NCI-H82 treated with DMSO at 0.1 percent for 48 hours (cell line): ENCODE data around the gene ASPDH.
"Not testable (repeated sequence)": the region's sequence is repeated elsewhere in the genome, so short reads cannot be mapped to it uniquely, and the experiment has no call there.

Experiments used
- DNase-seq: peaks from one replicate; lab custom pipeline; 2025; ENCODE audit not compliant: unreplicated experiment; lab: John Stamatoyannopoulos, UW

Gene ASPDH

DNA sequence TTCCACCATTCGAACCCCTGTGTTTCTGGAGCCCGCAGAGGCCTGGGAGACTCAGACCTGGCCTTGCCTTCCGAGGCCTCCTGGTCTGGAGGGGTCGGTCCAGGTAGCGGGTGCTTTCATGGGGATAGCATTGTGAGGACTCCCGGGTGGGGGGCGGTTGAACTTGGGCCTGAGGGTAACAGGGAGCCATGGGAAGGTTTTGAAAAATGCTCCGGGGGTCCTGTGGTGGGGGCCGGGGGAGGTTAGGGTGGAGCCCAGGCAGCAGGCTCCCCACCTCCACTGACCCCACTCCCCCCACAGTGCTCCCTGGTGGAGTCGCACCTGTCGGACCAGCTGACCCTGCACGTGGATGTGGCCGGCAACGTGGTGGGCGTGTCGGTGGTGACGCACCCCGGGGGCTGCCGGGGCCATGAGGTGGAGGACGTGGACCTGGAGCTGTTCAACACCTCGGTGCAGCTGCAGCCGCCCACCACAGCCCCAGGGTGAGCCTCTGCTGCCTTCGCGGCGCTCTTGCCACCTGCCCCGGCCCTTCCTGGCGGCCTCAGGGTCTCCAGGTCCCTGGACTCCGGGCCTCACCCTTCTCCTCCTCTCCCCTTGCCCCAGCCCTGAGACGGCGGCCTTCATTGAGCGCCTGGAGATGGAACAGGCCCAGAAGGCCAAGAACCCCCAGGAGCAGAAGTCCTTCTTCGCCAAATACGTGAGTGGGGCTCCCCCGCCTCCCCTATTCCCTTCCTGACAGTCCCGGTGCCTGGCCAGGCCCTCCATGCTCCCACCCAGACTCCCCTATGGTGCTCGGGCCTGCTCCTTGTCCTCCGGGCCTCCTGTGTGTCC, 33.2 kb downstream of the ASPDH start:
- no peak for DNase-seq

DNA sequence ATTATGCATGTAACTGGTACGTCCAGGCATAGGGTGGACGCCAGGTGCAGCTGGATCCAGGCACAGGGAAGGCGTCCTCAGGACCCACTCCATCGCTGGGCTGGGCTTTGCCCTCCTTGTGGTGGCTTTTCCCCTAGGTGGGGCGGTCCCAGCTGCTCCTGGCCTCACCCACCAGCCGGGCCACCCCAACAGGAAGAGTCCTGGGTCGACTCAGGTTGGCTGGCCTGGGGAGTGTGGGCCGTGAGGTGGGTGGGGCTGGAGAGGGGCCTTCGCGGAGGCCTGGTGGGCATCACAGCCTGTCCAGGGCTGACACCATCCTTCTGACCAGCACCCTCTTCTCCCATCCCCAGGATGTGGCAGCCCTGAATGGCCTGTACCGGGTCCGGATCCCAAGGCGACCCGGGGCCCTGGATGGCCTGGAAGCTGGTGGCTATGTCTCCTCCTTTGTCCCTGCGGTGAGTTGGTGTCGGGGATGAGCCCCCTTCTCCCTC, 33.9 kb downstream of the ASPDH start:
- no peak for DNase-seq

DNA sequence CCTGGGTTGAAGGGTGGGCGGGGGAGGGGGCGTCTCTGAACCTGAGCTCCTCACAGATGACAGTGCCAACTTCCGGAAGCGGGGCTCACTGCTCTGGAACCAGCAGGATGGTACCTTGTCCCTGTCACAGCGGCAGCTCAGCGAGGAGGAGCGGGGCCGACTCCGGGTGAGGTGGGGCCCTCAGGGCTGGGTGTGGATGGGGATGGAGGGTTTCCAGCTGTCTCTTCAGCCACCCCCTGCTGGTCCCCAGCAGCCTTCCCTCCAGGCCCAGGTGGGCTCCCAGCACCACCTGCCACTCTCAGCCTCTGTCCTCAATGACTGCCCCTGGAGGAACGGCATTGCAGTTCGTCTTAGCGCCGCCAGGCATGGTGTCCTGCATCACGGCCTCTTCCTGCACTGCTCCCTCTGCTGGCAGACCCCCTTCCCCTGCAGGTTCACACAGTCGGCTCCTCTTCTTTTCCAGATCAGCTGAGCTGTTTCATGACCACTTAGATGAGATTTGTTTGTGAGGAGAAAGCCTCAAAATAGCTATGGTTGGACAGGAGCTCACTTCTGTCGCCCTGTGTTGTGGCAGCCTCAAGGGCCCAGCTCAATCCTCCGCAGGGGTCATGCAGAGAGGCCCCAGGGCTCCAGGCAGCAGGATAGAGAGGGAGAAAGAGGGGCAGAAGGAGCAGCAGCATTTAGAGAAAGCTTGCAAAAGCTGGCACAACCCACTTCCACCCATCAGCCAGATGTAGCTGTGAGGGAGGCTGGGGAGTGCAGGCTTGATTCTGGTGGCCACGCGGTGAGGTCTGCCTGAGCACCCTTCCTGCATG, 34.6 kb downstream of the ASPDH start:
- no peak for DNase-seq

DNA sequence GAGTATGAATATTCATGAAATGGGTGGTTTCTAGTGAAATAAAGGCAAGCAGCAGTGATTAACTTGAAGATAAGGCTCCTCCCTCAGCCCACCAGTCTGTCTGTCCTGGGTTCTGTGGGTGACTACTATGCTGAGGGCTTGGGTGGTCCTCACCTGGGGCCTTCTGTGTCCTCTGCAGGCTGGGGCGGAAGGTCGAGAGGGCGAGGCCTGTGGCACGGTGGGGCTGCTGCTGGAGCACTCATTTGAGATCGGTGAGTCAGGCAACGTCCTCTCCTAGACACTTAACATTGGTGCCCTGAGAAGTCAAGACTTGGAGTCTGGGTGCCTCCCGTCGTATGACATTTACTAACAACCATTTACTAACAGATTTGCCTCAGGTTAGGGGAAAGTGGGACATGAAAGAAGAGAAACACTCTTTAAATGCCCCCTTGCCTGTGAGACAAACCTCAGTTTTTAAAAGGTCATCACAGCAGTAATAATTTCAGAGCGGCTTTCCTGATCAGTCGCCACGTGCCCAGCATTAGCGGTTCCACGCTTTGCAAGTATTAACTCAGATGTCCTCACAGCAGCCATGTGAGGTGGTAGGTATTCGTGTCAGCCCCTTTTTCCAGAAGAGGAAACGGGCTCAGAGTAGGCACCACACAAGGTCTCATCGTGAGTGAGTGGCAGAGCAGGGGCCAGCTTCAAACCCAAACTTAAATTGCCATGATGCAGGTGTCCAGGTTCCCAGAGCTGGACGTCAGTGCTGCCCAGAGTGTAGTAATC, 35.8 kb downstream of the ASPDH start:
- no peak for DNase-seq

DNA sequence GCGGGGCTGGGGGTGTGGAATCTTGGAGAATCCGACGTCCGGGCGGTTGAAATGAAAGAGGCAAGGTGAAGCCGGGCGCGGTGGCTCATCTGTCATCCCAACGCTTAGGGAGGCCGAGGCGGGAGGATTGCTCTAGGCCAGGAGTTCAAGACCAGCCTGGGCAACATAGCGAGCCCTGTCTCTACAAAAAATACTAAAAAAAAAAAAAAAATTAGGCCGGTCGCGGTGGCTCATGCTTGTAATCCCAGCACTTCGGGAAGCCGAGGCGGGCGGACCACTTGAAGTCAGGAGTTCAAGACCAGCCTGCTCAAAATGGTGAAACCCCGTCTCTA, 36.8 kb downstream of the ASPDH start:
- DNase-seq: no peak

DNA sequence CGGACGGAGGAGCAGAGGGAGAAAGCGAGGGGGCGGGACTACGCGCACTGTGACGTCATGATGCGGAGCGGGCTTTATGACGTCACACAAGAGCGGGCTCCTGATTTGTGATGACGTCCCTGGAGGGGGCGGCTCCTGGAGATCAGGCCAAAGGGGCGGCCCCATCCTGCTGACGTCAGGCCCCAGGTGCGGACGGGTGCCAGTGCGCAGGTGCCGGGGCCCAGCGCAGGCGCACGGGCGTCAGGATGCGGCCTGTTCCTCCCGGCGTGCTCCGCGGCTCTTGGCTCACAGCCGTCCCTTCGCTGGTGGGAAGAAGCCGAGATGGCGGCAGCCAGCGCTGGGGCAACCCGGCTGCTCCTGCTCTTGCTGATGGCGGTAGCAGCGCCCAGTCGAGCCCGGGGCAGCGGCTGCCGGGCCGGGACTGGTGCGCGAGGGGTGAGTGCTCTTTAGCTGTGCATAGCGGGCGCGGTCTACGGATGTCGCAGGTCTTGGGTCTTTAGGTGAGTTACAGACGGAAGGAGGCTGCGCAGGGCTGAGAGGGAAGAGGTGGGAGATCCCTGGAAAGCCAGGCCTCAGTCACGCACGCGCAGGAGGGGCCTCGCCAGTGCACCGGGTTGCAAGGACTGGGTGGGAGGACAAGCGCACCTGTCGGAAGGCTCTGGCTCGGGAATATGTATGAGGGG, 37.3 kb downstream of the ASPDH start, which contains the start of the genes EMC10 and GARIN5A:
TSS of gene EMC10 (plus strand) at position 284 of the 683 bp plus-strand sequence. CDS start at position 322, 38 bp downstream.
TSS of gene GARIN5A (minus strand) at position 625 of the 683 bp plus-strand sequence. CDS start at position 165, 460 bp downstream.
- DNase-seq: peak; percentile 40

DNA sequence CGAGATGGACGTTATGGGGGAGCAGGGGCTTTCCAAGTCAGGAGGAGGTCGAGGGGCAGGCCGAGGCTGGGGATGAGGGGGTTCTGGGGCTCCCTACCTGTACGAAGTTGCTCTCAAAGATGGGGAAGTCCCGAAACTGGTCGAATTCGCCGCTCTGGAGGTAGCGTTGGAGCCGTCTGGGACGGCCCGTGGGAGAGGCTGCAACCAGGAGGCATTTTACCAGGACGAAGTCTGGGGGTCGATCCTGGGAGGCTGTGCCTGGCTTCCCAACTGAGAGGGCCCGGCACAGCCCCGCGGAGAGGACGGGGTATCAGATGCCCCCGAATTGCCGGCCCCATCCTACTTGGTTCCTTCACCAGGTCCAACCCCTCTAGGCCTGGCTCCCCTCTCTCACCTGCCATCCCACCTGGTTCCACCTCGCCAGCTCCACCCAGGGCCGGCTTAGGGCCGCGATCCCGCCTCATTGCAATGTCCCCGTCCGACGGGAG, 37.9 kb downstream of the ASPDH start:
- no peak for DNase-seq

DNA sequence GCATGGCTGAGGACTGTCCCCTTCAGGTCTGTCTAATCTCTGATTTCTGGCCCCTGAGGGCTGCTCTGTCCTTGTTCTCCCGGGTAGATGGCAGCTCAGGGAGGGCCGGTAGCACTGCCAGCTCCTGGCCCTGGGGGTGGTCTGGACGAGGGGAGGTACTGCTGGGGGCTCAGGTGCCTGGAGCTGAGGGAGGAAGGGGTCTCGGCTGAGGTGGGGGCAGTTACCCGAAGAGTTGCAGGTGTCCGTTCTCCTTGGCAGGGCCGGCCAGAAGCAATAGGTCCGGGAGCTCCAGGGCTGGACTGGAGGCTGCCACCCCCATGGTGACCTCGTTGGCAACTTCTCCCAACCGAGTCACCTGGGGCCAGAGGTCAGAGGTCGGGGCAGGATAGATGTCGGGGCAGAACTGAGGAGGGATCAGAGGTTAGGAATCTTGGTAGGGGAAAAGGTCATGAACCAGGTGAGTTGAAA, 38.6 kb downstream of the ASPDH start:
- DNase-seq: no peak

DNA sequence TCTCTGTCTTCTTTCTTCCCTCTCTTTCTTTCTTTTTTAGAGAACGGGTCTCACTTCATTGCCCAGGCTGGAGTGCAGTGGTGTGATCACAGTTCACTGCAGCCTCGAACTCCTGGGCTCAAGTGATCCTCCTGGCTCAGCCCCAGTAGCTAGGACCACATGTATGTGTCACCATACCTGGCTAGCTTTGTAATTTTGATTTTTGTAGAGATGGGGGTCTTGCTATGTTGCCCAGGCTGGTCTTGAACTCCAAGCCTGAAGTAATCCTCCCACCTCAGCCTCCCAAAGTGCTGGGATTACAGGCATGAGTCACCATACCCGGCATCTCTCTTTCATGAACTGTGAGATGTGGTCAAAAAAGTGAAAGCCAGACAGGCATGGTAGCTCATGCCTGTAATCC, 40.4 kb downstream of the ASPDH start:
- not testable (repeated sequence) for DNase-seq

DNA sequence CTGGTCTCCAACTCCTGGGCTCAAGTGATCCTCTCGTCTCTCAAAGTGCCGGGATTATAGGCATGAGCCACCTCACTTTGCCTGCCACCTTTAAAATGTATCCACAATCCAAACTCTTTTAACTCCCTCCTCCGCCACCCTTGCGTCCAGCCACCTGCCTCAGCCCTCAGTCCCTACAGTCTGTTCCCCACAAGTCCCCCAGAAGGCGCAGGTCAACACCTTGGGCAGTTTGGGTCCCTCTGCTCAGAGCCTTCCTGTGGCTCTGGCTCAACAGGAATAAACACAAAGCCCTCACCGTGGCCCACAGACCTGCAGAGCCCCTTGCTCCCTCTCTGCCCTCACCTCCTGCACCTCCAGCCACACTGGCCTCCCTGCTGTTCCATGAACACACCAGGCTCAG, 44.9 kb downstream of the ASPDH start:
- no peak for DNase-seq

DNA sequence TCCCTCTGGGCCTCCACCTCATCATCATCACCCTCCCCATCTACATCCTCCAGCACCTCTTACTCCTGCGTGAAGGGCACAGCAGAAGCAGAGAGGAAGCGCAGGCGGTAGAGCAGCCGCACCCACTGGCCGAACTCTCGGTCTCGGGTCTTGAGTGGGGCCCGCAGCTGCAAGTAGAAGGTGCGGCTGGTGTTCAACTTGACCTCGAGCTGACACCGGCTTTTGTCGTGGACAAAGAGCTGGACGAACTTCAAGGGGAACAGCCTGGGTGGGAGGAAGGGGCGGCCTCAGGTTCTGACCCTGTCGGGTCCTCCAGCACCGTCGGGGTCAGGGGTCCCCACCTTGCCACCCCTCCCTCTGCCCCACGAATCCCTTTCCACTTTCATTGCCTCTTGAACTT, 46.1 kb downstream of the ASPDH start:
- DNase-seq: no peak

DNA sequence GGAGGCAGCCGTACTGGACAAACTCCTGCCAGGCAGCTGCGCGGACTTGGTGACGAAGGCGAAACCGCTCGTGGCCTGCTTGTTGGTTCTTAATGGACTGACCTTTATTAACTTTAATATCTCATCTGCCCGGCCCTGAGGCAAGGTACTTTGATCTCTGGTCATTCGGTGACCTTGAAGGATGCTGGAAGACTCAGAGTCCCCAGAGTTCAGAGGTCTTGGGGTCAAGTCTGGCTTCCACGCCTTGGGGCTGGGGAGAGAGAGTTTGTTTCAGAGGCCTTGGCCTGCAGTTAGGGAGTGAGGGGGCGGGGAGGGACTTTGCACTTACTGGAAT, 47.0 kb downstream of the ASPDH start:
- no peak for DNase-seq

DNA sequence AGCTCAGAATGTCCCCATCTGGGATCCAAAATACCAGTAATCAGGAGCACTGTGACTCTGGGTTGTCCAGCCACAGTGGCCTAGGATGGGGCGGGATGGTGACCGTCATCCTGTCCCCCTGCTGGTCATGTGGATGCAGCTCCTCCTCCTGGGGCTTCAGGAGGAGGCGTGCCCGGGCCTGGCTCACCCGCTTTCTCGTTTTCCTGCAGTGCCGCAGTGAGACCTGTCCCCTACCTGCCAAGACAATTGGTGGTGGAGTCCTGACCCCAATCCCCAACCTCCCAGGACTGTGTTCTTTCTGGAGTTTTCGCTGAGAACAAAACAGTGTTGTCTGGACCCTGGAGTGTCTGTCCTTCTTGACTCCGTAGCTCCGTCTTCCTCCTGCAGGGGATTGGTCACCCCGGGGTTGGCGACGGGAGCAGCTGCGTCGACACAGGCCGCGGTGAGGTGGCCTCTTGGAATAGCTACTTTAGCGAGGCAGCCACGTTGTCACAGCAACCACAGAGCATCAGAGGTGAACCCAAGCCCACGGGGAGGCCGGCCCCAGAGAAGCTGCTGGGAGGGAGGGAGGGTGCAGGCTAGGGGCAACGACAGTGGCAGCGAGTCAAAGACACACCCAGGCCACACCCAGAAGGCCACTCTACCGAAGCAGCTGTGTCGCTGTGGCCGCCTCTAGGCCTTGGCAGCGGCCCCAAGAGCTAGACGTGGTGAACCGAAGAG, 47.6 kb downstream of the ASPDH start:
- no peak for DNase-seq

DNA sequence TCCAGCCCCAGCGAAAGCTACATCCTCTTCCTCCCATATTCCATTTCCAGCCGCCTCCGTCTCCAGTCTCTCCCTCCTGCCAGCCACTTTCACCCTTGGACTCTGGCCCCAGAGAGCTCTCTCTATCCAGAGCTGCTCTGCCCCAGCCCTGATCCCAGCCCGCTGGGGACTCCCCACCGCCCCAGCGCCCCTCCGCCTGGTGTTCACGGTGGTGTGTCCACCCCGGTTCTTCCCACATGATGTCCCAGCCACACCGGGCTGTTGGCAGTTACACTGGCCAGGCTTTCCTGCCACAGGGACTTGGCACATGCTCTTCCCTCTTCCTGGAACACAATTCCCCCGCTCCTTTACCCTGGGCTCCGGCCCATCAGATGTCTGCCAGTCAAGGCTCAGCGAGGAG, 48.7 kb downstream of the ASPDH start:
- no peak for DNase-seq

DNA sequence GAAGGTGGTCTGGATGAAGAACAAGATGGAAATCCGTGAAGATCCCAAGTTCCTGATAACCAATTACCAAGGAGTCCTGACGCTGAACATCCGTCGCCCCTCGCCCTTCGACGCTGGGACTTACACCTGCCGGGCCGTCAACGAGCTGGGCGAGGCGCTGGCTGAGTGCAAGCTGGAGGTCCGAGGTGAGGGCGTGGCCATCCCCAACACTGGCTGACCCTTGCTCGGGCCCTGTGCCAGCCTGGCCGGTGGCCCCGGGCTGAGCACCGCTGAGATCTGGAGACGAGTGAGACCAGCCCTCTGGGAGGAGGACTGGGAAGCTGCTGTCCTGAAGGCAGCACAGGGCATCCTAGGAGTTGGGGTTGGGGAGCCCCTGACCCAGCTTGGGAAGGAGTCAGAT, 49.4 kb downstream of the ASPDH start:
- no peak for DNase-seq

DNA sequence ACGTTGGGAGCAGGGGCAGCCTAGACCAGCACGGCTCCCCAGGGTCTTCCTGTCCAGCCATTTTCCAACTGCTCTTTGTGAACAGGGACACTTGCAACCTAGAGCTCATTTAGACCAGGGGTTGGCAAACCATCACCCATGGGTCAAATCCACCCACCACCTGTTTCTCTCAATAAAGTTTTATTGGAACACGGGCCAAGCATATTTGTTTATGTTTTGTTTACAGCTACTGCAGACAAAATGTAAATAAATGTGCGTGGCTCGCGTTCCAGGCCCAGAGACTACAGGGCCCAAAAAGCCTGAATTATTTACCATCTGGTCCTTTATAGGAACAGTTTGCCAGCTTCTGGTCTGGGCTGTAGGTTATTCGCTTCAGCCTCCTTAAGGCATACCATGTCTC, 50.7 kb downstream of the ASPDH start:
- DNase-seq: no peak
